Heart right ventricle (tissue), 16 donors: ENCODE measurements around the gene CS. TPM values are rescaled to one million over a fixed set of nuclear protein-coding genes. Genes with fewer than 3 reads are reported as not detected.

Source experiments
- ATAC-seq, 8 donors: fragments of 200-7000 bp; cut with Tn5 transposase; one replicate each; pipeline ENCODE4 v1.9.1; 2020; ENCODE audit warnings: mild to moderate bottlenecking in 8 of 8, moderate library complexity in 8 of 8, moderate number of reproducible peaks in 1 of 8
- DNase-seq, 2 donors: peaks; one replicate each; pipeline ENCODE4 v3.0.0-alpha.2; 2020
- H3K27ac ChIP-seq, 10 donors: fragments of 200-600 bp; sonication (generic) in 2 of 10; one replicate each; pipeline versions ENCODE4 v1.5.0 to v1.8.0; 2020 to 2022; ENCODE audit warnings: mild to moderate bottlenecking in 3 of 10
- H3K27me3 ChIP-seq, 7 donors: fragments of 200-600 bp; one replicate each; pipeline ENCODE4 v1.8.0; 2021 to 2022; ENCODE audit warnings: mild to moderate bottlenecking in 2 of 7
- H3K36me3 ChIP-seq, 9 donors: fragments of 200-600 bp; sonication (generic) in 1 of 9; one replicate each; pipeline versions ENCODE4 v1.5.0 to v1.8.0; 2020 to 2022; ENCODE audit warnings: mild to moderate bottlenecking in 2 of 9
- H3K4me1 ChIP-seq, 9 donors: fragments of 200-600 bp; sonication (generic) in 1 of 9; one replicate each; pipeline versions ENCODE4 v1.5.0 to v1.8.0; 2020 to 2022; ENCODE audit warnings: mild to moderate bottlenecking in 4 of 9
- H3K4me3 ChIP-seq, 10 donors: fragments of 200-600 bp; sonication (generic) in 2 of 10; one replicate each; pipeline versions ENCODE4 v1.5.0 to v1.8.0; 2020 to 2022; ENCODE audit warnings: mild to moderate bottlenecking in 7 of 10, moderate library complexity in 2 of 10
- H3K9me3 ChIP-seq, 11 donors: fragments of 200-600 bp in 10 of 11; sonication (generic) in 2 of 11; one replicate each; pipeline versions ENCODE4 v1.5.0 to v1.8.0; 2013 to 2022; ENCODE audit warnings: mild to moderate bottlenecking in 2 of 11, control low read depth in 1 of 11, moderate library complexity in 1 of 11
- CTCF ChIP-seq, 9 donors: fragments of 200-600 bp; sonication (generic) in 2 of 9; IDR thresholded peaks; one replicate each; pipeline versions ENCODE4 v1.5.0 to v1.8.0; 2021 to 2022; ENCODE audit warnings: antibody characterized with exemption in 9 of 9, mild to moderate bottlenecking in 5 of 9, moderate library complexity in 1 of 9
- WGBS, 2 donors: extraction: QIAGEN DNeasy Blood & Tissue Kit; methylation state at CpG; one replicate each; pipeline ENCODE4 v1.1.7; 2013; ENCODE audit warnings: inconsistent platforms in 1 of 2; 5-methylcytosine and 5-hydroxymethylcytosine counted together
- intact Hi-C, 10 donors: fragments of 100-400 bp; cut with DNase I; formaldehyde crosslinking; loops; one replicate each; pipeline versions ENCODE4 v1.11.1 to v1.14.2; 2022
- polyA plus RNA-seq, 2 donors: library from polyadenylated mRNA; stranded (reverse); fragments of 200-250 nt; gene quantifications; one replicate each; pipeline ENCODE4 v1.2.3, GENCODE V29; 2013
- total RNA-seq, 10 donors: library from RNA; stranded (reverse); fragmentation: NEBNext Ultra II Directional in 3 of 10; extraction: Animal tissue kit (Norgen Biotek cat#: 25700) in 3 of 10; gene quantifications; one replicate each; pipeline versions ENCODE4 v1.2.1 to v1.2.4, GENCODE V29; 2021 to 2023
- donor health status: Arrhythmogenic right ventricular cardiomyopathy.
- donor health status: ischemic (EF 13 %, LVEDD 7.1; RV severe dilation, severe dysfunction).
- donor health status: healthy with polysubstance abuse.
- donor health status: DM: no; HTN: yes; CAD: no.
- donor health status: DM: no; HTN: no; CAD: no.
- donor health status: ischemic (EF 25% LVEDD 6.9; RV normal size, moderate dysfunction).
- donor health status: ischemic (EF 25% LVEDD 5.7; RV mildly dilated, moderate dysfunction).
- donor health status: healthy.
- donor health status: DM: yes; HTN: yes; CAD: no.
- donor health status: Ischemic cardiomyopathy.
- donor health status: ischemic (EF 35%, LVEDD 5.7; RV mildly dilated, moderate dysfunction).
- donor health status: nonischemic (EF 11% LVEDD 7.7; RV severe dilation, severe dysfunction).
- donor health status: DM: yes; HTN: yes; CAD: no.
- donor health status: PGD.
- donor health status: ischemic (EF 29% LVEDD 5.4; RV normal size, mild dysfunction).
- donor health status: nonischemic (EF 23%, LVEDD 6.1; RV moderate dilation, normal function).

CS gene
- total and polyA plus RNA-seq, 12 donors = 154 to 991 (median 859) TPM

- DNase-seq (no peak), ATAC-seq (no peak)
- no peak for TF ChIP-seq CTCF (IDR thresholded peaks at IDR 0.05)
- H3K27me3 ChIP-seq = no peaks in the 10 kb centered on the region
- no peaks in the 10 kb centered on the region for H3K9me3 ChIP-seq
- peaks cover 0 to 29% (median 0%) of the 10 kb centered on the region in 9 donors for H3K36me3 ChIP-seq
- peak overlapping the region in 9 of 10 donors; percentile 33 to 99 (median 85) for H3K27ac ChIP-seq
- peak overlapping the region in 8 of 10 donors; percentile 12 to 78 (median 72) for H3K4me3 ChIP-seq
- 26 to 29% methylated on average over 15 of the region's 15 CpGs for WGBS, 2 donors
- intact Hi-C loops = loop anchor here in 6 of 10 donors (1.0 to 5.0 kb wide), 7 partner anchors 30 to 106 kb away; partner anchors contain the start of genes ZC3H10 (in 5 of the 6), ANKRD52 (in 2 of the 6), RPL41 (in 1 of the 6) and SMARCC2 (in 1 of the 6)
- peaks cover 4 to 53% (median 39%) of the 10 kb centered on the region in 9 donors for H3K4me1 ChIP-seq
Measured at GRCh38 chr12:56223571-56224101, 76.5 kb downstream of the CS start.

GRCh38 chr12:56222531-56222895 is 77.6 kb downstream of the CS start:
- ATAC-seq = no peak
- Histone ChIP-seq H3K4me3 (peak overlapping the region; percentile 39 to 89 (median 77)), H3K27ac (peak overlapping the region; percentile 81 to 99 (median 95)), H3K36me3 (peaks cover 0 to 20% (median 0%) of the 10 kb centered on the region in 9 donors), H3K9me3 (no peaks in the 10 kb centered on the region), H3K27me3 (no peaks in the 10 kb centered on the region), H3K4me1 (peaks cover 4 to 53% (median 39%) of the 10 kb centered on the region in 9 donors)
- no peak for TF ChIP-seq CTCF (IDR thresholded peaks at IDR 0.05)
- intact Hi-C loops = loop anchor here in 5 of 10 donors (2.0 to 5.0 kb wide), 4 partner anchors 35 to 105 kb away; partner anchors contain the start of genes ANKRD52 (in 2 of the 5), ZC3H10 (in 2 of the 5), RPL41 (in 1 of the 5) and SMARCC2 (in 1 of the 5)
- WGBS, 2 donors = 7 to 11% methylated on average over 4 of the region's 4 CpGs
- no peak for DNase-seq

- Histone ChIP-seq H3K27me3 (no peaks in the 10 kb centered on the region), H3K4me1 (peaks cover 4 to 53% (median 39%) of the 10 kb centered on the region in 9 donors), H3K36me3 (peaks cover 0 to 20% (median 0%) of the 10 kb centered on the region in 9 donors), H3K9me3 (no peaks in the 10 kb centered on the region), H3K27ac (peak within 1 kb of the TSS; percentile 81 to 99 (median 95)), H3K4me3 (peak within 1 kb of the TSS; percentile 39 to 89 (median 77))
- intact Hi-C loops = loop anchor here in 5 of 10 donors (2.0 to 5.0 kb wide), 4 partner anchors 35 to 105 kb away; partner anchors contain the start of genes ANKRD52 (in 2 of the 5), ZC3H10 (in 2 of the 5), RPL41 (in 1 of the 5) and SMARCC2 (in 1 of the 5)
- TF ChIP-seq CTCF (IDR thresholded peaks at IDR 0.05) = peak in 6 of 9 donors; percentile 8 to 32 (median 20)
- WGBS, 2 donors = 0 to 2% methylated on average over 42 of the region's 42 CpGs
- DNase-seq (peak; percentile 97 to 98), ATAC-seq (peak; percentile 89 to 94 (median 93))
Measured at GRCh38 chr12:56221757-56222530, 78.2 kb downstream of the CS start, which contains the start of gene RNF41. TSS of gene RNF41 (minus strand) at chr12:56221922. CDS start at chr12:56214047, 7,875 bp downstream.

Other genes with a start within 250 kb of the CS start
- gene ERBB3, start 220.2 kb downstream of the CS start, total RNA-seq = 1 to 10 TPM in 9 of 10 donors, under 1 TPM in 1; 0.80 to 6.1 (median 2.9) TPM
- gene ERBB3, start 220.2 kb downstream of the CS start, polyA plus RNA-seq = 1 to 10 TPM; 2.1 to 7.8 TPM
- gene PA2G4, start 195.8 kb downstream of the CS start, total RNA-seq = 10 to 100 TPM; 64.3 to 91.9 (median 71.5) TPM
- 100 to 1,000 TPM in 1 of 2 donors, 10 to 100 TPM in 1; 79.4 to 148 TPM for gene PA2G4, start 195.8 kb downstream of the CS start, polyA plus RNA-seq
- gene RPL41, start 183.7 kb downstream of the CS start, total RNA-seq = 1,000 to 10,000 TPM; 1,835 to 2,619 (median 2,004) TPM
- 1,000 to 10,000 TPM in 1 of 2 donors, 100 to 1,000 TPM in 1; 475 to 5,263 TPM for gene RPL41, start 183.7 kb downstream of the CS start, polyA plus RNA-seq
- 1 to 10 TPM; 3.6 to 5.8 (median 4.9) TPM for gene ZC3H10, start 182.1 kb downstream of the CS start, total RNA-seq
- 1 to 10 TPM; 2.1 to 3.4 TPM for gene ZC3H10, start 182.1 kb downstream of the CS start, polyA plus RNA-seq
- 10 to 100 TPM; 28.8 to 47.5 (median 31.9) TPM for gene ESYT1, start 172.1 kb downstream of the CS start, total RNA-seq
- 10 to 100 TPM; 20.9 to 57.3 TPM for gene ESYT1, start 172.1 kb downstream of the CS start, polyA plus RNA-seq
- gene MYL6B, start 147.7 kb downstream of the CS start, total RNA-seq = 10 to 100 TPM; 39.8 to 61.9 (median 49.9) TPM
- 10 to 100 TPM; 31.9 to 64.0 TPM for gene MYL6B, start 147.7 kb downstream of the CS start, polyA plus RNA-seq
- gene MYL6, start 142.0 kb downstream of the CS start, total RNA-seq = 1,000 to 10,000 TPM in 1 of 10 donors, 100 to 1,000 TPM in 9; 355 to 1,188 (median 413) TPM
- gene MYL6, start 142.0 kb downstream of the CS start, polyA plus RNA-seq = 1,000 to 10,000 TPM in 1 of 2 donors, 100 to 1,000 TPM in 1; 670 to 2,127 TPM
- 10 to 100 TPM; 56.2 to 81.9 (median 62.8) TPM for gene SMARCC2, start 110.8 kb downstream of the CS start, total RNA-seq
- 10 to 100 TPM; 16.2 to 28.8 TPM for gene SMARCC2, start 110.8 kb downstream of the CS start, polyA plus RNA-seq
- gene RNF41, start 78.4 kb downstream of the CS start, total RNA-seq = 10 to 100 TPM; 43.6 to 66.3 (median 47.0) TPM
- gene RNF41, start 78.4 kb downstream of the CS start, polyA plus RNA-seq = 10 to 100 TPM in 1 of 2 donors, 1 to 10 TPM in 1; 7.0 to 27.0 TPM
- gene NABP2, start 76.0 kb downstream of the CS start, total RNA-seq = 10 to 100 TPM; 16.2 to 25.3 (median 20.4) TPM
- gene NABP2, start 76.0 kb downstream of the CS start, polyA plus RNA-seq = 10 to 100 TPM; 13.5 to 27.7 TPM
- gene SLC39A5, start 70.3 kb downstream of the CS start, total RNA-seq = not detected
- gene SLC39A5, start 70.3 kb downstream of the CS start, polyA plus RNA-seq = under 1 TPM; 0.20 to 0.59 TPM
- 10 to 100 TPM; 22.2 to 30.9 (median 26.5) TPM for gene ANKRD52, start 41.9 kb downstream of the CS start, total RNA-seq
- gene ANKRD52, start 41.9 kb downstream of the CS start, polyA plus RNA-seq = 10 to 100 TPM; 10.2 to 10.8 TPM
- gene COQ10A, start 33.4 kb downstream of the CS start, total RNA-seq = 100 to 1,000 TPM in 9 of 10 donors, 10 to 100 TPM in 1; 55.5 to 258 (median 147) TPM
- 100 to 1,000 TPM; 101 to 245 TPM for gene COQ10A, start 33.4 kb downstream of the CS start, polyA plus RNA-seq
- gene CNPY2, start 15.7 kb upstream of the CS start, total RNA-seq = 10 to 100 TPM; 22.3 to 51.0 (median 38.7) TPM
- 10 to 100 TPM; 76.2 to 88.2 TPM for gene CNPY2, start 15.7 kb upstream of the CS start, polyA plus RNA-seq
- gene PAN2, start 33.7 kb upstream of the CS start, total RNA-seq = 10 to 100 TPM; 23.6 to 64.4 (median 38.1) TPM
- gene PAN2, start 33.7 kb upstream of the CS start, polyA plus RNA-seq = 10 to 100 TPM; 20.6 to 85.3 TPM
- under 1 TPM in 5 of 10 donors, not detected in 5; 0.23 to 0.57 (median 0.44) TPM for gene IL23A, start 38.6 kb upstream of the CS start, total RNA-seq
- under 1 TPM in 1 of 2 donors, not detected in 1; 0.20 TPM for gene IL23A, start 38.6 kb upstream of the CS start, polyA plus RNA-seq
- gene STAT2, start 59.8 kb upstream of the CS start, total RNA-seq = 100 to 1,000 TPM in 1 of 10 donors, 10 to 100 TPM in 9; 30.8 to 107 (median 38.7) TPM
- 10 to 100 TPM; 16.9 to 52.6 TPM for gene STAT2, start 59.8 kb upstream of the CS start, polyA plus RNA-seq
- not detected for gene APOF, start 62.5 kb upstream of the CS start, total RNA-seq
- gene APOF, start 62.5 kb upstream of the CS start, polyA plus RNA-seq = not detected
- 1 to 10 TPM; 1.0 to 5.2 (median 2.0) TPM for gene TIMELESS, start 149.1 kb upstream of the CS start, total RNA-seq
- 1 to 10 TPM; 2.3 to 2.7 TPM for gene TIMELESS, start 149.1 kb upstream of the CS start, polyA plus RNA-seq
- under 1 TPM in 2 of 10 donors, not detected in 8; 0.09 to 0.30 TPM for gene MIP, start 154.3 kb upstream of the CS start, total RNA-seq
- not detected for gene MIP, start 154.3 kb upstream of the CS start, polyA plus RNA-seq
- gene SPRYD4, start 168.2 kb upstream of the CS start, total RNA-seq = 1 to 10 TPM; 3.0 to 5.0 (median 4.4) TPM
- 1 to 10 TPM; 1.9 to 2.3 TPM for gene SPRYD4, start 168.2 kb upstream of the CS start, polyA plus RNA-seq
- gene GLS2, start 187.8 kb upstream of the CS start, total RNA-seq = 1 to 10 TPM in 2 of 10 donors, under 1 TPM in 8; 0.19 to 1.4 (median 0.52) TPM
- gene GLS2, start 187.8 kb upstream of the CS start, polyA plus RNA-seq = under 1 TPM; 0.22 to 0.59 TPM
- 10 to 100 TPM; 24.5 to 39.6 (median 31.5) TPM for gene RBMS2, start 221.5 kb upstream of the CS start, total RNA-seq
- 10 to 100 TPM in 1 of 2 donors, 1 to 10 TPM in 1; 6.4 to 13.5 TPM for gene RBMS2, start 221.5 kb upstream of the CS start, polyA plus RNA-seq